HG02798 (cell line): Measurements from ENCODE around the gene PLS3.
"Not testable (repeated sequence)": the region's sequence is repeated elsewhere in the genome, so short reads cannot be mapped to it uniquely, and the experiment has no call there.

ENCODE experiments used
- ATAC-seq: cut with Tn5 transposase; IDR thresholded peaks from one replicate; pipeline ENCODE4 v1.9.1; 2021; ENCODE audit warnings: mild to moderate bottlenecking; ENCODE audit not compliant: unreplicated experiment, poor library complexity

The PLS3 gene

DNA sequence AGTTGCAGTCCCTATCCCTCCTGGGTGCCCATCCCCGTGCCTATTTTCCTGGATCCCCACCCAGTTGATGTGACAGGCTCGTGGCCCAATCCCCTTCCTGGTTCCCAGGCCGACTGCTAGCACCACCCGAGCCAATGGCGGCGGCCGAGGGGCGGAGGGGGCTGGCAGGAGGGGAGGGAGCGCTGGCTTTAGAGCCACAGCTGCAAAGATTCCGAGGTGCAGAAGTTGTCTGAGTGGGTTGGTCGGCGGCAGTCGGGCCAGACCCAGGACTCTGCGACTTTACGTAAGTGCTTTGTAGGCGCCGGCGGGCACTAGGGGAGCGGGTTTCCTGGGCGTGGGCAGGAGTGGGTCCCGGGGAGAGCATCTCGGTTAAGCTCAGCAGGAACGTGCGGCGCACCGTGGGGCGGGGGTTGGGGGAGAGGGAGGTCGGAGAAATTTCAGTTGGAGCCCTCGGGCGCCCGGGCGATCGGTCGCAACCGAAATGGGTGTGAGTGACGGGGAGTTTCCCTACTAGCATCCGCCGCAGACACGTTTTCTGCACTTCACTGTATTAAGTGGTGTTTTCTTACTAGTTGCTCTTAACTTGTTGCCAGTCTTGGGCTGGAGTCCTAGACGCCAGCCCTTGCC, at the start of gene PLS3:
TSS of gene PLS3 (plus strand) at position 197 of the 627 bp plus-strand sequence. CDS start 49,077 bp downstream, outside the sequence.
- peak; percentile 71 for ATAC-seq

GRCh38 chrX:115518113-115518512, 42.9 kb upstream of the PLS3 start:
- no peak for ATAC-seq

DNA sequence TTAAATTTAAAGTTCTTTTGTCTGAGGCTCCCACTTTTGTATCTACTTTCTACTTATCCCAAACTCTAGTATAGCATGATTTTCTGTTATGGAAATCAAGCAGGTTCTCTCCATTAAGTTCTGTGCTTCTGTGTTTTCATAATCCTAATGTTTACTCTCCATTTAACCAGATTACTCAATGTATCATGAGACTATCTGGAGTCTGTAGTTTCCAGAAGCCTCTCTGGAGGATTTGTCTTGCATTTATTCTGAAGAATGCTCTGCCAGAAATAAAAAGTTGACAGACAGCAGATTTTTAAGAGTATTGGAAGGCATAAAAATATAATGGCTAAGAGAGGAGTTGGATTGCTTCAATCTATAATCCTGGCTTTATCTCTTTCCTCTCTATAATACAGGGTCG, 39.2 kb upstream of the PLS3 start:
- ATAC-seq = no peak

GRCh38 chrX:115522952-115523351, 38.0 kb upstream of the PLS3 start:
- ATAC-seq = no peak

DNA sequence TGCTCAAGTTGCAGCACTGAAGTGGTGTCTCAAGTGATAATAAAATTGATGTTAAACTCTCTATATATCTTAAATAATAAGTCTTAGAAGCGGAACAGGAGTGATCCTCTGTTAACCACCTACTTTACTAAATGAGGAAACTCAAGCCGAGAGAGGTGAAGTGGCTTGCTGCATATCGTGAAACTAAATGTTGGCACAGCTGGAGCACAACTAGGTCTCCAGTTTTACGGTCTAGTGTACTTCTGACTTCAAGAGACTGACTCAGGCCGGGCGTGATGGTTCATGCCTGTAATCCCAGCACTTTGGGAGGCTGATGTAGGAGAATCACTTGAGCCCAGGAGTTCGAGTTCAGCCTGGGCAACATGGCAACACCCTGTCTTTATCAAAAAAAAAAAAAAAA, 35.5 kb upstream of the PLS3 start:
- ATAC-seq = no peak

GRCh38 chrX:115531818-115532403, 29.1 kb upstream of the PLS3 start:
- no peak for ATAC-seq

- no peak for ATAC-seq
Measured at GRCh38 chrX:115533485-115533884, 27.5 kb upstream of the PLS3 start.

DNA sequence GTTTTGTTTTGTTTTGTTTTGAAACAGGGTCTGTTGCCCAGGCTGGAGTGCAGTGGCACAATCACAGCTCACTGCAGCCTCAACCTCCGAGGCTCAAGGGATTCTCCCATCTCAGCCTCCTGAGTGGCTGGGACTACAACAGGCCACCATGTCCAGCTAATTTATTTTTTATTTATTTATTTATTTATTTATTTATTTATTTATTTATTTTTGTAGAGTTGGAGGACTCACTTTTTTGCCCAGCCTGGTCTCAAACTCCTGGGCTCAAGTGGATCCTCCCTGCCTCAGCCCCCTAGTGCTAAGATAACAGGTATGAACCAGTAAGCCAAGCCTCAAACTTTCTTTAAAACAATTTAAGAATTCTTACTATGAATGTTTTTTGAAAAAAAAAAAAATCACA, 26.6 kb upstream of the PLS3 start:
- ATAC-seq = no peak

DNA sequence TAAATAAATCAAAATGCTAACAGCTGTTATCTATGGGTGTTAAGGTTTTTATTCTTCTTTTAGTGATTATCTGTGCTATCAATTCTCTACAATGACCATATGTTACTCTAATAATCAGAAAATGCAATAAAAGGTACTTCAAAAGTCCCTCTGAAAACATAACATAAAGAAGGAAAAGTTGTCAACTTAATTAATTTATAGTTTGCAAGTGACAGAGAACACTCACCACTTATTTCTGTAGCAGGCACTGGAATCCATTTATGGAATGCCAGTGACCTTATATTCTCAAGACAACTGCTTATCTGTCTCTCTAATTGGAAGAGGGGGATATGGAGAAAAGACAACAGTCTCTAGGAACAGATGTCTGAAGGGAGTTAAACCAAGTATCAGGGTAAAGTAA, 25.6 kb upstream of the PLS3 start:
- ATAC-seq = no peak

DNA sequence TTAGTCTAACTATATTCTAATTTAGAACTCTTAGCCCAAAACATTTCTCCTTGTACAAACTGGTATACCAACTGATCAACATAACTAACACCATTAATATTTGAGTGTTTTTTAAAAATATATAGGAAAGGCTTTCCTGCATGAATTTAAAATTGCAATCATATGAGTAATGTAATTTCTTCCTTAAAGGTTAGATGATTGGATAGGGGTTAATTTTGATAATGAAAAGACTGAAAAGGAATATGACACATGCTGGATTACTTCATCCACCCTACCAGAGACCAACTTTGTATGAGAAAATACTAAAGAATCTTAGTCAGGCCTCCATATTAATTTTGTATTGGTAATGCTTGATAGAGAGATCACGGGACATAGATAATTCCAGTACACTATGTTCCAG, 25.1 kb upstream of the PLS3 start:
- no peak for ATAC-seq

DNA sequence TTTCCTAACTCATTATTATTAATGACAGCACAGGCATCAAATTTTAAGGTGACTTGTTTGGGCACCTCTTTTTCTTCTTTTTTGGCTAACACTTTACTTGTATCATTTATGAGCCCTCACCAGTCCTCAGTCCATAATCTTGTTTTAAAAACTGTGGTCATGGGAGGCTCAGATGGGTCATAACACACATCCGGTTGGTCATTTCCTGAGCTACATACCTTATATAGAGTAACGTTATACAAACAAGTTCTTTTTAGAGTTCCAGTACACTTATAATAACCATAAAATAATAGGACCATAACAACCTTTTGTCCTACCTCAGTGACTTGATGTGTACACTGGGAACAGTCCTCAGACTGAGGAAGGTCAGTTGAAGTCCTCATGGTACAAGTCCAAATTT, 21.1 kb upstream of the PLS3 start:
- ATAC-seq = no peak

DNA sequence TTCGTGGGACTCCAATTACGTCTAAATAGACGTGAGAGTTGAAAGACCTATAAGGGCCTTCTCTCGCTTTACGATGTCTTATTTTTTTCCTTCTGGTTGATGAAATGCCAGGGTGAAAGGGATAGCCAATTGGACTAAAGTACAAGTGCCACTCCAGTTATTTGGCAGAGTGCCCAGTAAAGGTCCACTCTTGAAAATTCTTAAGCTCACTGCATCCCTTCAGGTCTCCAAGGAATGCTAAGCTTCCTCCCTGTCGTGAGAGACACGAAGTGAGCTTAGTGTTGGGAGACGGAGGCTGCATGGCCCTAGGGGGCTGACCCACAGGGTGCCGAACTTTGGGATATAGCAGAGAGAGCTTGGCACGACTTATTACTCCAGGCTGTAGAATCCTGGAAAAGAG, 19.9 kb upstream of the PLS3 start:
- ATAC-seq = not testable (repeated sequence)

DNA sequence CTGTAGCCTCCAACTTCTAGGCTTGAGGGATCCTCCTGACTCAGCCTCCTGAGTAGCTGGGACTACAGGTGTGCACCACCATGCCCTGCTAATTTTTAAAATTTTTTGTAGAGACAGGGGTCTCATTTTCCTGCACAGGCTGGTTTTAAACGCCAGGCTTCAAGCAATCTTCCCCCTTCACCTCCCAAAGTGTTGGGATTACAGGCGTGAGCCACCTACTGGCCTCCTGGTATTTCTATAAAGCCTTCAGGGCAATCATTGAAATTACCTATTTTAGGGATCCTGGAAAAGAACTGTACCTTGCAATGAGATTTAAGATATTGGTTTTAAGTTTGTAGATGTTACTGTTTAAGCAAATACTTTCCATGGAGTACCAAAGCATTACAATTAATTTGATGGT, 13.5 kb upstream of the PLS3 start:
- no peak for ATAC-seq

DNA sequence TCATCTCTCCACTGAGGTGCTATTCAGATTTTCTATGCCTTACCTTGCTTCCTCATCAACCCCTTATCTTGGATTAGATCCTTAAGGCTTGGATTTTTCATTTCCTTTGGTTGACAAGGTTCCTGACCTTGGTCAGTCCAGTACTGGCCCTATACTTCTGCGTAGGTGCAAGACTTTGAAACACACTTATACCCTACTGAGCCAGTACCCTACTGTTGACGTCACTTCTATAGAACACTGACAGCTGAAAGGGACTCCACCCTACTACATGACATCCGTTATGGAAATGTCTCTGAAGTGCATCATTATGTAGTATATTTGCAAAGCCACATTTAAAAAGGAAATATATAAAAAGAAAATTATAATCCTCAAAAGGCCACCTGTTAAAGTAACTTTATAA, 12.0 kb upstream of the PLS3 start:
- no peak for ATAC-seq

DNA sequence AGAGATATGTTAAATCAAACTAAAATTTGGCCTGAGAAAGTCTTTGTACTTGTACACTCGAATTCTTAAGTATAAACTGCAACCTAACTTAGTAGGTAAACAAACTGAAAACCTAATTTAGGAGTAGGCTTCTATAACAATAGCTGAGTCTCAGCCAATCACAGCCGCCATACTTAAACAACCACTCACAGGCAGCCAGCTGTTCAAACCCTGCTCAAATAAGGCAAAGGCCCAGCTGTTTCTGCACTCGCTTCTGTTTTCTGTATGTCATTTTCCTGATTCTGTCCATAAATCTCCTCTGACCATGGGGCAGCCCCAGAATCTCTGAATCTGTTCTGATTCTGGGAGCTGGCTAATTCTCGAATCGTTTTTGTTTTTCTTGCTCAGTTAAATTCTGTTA, 7.8 kb upstream of the PLS3 start:
- no peak for ATAC-seq

DNA sequence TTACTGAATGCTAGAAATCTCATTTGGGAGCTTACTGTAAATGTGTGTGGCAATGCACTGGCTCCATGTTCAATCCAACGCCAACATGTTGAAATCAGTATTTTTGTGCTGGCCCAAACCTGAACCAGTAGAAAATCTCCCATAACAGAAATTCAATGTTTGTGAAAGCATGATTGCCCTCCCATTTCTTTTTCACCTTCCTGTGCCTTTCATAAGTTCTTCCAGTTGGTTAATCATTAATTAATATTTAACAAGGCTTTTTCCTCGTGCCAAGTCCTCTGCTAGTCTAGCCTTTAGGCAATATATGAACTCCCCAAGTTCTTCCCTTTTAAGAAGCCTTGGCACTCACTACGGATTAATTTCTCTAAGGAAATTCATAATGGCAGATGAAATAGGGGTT, 1.3 kb upstream of the PLS3 start:
- no peak for ATAC-seq

GRCh38 chrX:115560211-115560977, 580 bp upstream of the PLS3 start:
- no peak for ATAC-seq

DNA sequence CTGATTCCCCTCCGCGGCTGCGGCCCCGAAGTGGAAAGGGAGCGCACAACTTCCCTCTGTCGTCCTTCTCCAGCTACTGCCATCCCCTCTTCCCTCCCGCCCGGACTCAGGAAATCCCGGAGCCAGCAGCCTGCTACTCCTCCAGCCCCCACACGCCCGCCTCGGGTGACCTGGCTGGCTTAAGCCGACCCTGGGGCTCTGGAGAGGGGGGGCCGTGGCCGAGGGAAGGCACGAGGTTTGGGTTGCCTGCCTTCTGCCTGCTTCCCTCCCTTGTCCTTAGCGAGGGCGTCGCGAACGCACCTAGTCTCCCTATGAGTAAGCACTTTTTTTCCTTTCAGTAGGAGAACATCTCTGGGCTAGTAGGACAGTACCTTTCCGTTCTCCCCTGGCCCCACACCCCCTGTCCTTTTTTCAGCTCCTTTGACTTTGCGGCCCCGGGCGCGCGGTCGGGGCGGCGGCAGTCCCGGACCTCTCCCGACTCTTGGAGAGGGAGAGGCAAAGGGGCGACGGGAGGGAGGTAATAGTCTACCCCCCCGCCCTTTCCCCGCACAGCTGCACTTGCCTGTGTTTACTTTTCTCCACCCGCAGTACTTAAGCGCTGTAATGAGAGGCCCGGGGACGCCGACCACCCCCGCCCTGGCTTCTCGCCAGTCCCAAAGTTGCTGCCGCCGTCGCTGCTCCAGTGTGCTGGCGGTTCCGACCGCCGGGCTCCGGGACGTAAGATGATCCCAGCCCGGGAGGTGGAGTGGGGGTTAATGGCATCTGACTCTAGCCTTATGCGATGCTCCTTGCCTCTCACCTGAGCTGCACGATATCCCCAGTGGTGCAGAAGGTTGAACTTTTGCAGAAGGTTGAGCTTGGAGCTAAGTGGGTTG, 868 bp downstream of the PLS3 start:
- peak; percentile 35 for ATAC-seq

GRCh38 chrX:115562480-115562847, 1.5 kb downstream of the PLS3 start:
- no peak for ATAC-seq

GRCh38 chrX:115563633-115564162, 2.7 kb downstream of the PLS3 start:
- ATAC-seq = no peak

- no peak for ATAC-seq
Measured at GRCh38 chrX:115564243-115564642, 3.3 kb downstream of the PLS3 start.
